HCT116 (cell line): ENCODE data around the gene TOR1AIP2. TPM values are rescaled to one million over a fixed set of nuclear protein-coding genes. Genes with fewer than 3 reads are reported as not detected.

Experiments
- ATAC-seq: fragments of 200-7000 bp; cut with Tn5 transposase; 2 replicates; pipeline ENCODE4 v1.9.1; 2020; ENCODE audit warnings: mild to moderate bottlenecking, moderate library complexity
- BruUV-seq: library from RNA; stranded (reverse); fragments of 400-500 nt; replicated peaks from 2 replicates; lab custom pipeline; 2021; lab: Mats Ljungman, UMichigan
- CTCF ChIA-PET: fragments of 300-600 bp; sonication (Branson Sonifier 250); formaldehyde crosslinking; loops from one replicate; lab custom pipeline; 2021; ENCODE audit warnings: antibody characterized with exemption; lab: Charles Lee
- POLR2A ChIA-PET: fragments of 300-600, 350-600 bp; sonication (Branson Sonifier 250); formaldehyde crosslinking; loops from one replicate; lab custom pipeline; 2021; ENCODE audit warnings: antibody characterized with exemption; lab: Charles Lee
- RAD21 ChIA-PET, 2 experiments: fragments of 300-600 bp; sonication (Branson Sonifier 250); formaldehyde crosslinking; loops; one replicate each; lab custom pipeline; 2023; ENCODE audit warnings: low total read pairs in 2 of 2; ENCODE audit not compliant: uncharacterized antibody in 2 of 2, unreplicated experiment in 2 of 2, low non-redundant PET in 1 of 2; lab: Charles Lee
- DNase-seq: peaks from one replicate; pipeline ENCODE4 v3.0.0-alpha.2; 2010; ENCODE audit warnings: low read depth, low spot score
- H2AFZ ChIP-seq: fragments of 200-600 bp; shearing (Covaris generic), sonication (generic); 2 replicates; pipeline ENCODE4 v1.6.1; 2017; ENCODE audit warnings: low read depth, mixed run types, mixed read lengths, antibody characterized with exemption, low read length; ENCODE audit not compliant: poor library complexity, severe bottlenecking
- H3K27ac ChIP-seq: 2 replicates; pipeline ENCODE4 v1.5.1; 2012; ENCODE audit warnings: low read depth, low read length
- H3K27me3 ChIP-seq: fragments of 200-600 bp; sonication (generic); 2 replicates; pipeline ENCODE4 v1.6.1; 2016; ENCODE audit warnings: mixed run types, low read length, mixed read lengths; ENCODE audit not compliant: insufficient read depth
- H3K36me3 ChIP-seq, 2 experiments: fragments of 200-500 bp in 1 of 2; fragments of 200-600 bp in 1 of 2; sonication (Bioruptor generic) in 1 of 2; sonication (generic) in 1 of 2; 2 replicates each; pipeline versions ENCODE4 v1.5.1 to v1.6.1; 2014 to 2016; ENCODE audit warnings: low read length in 2 of 2, inconsistent platforms in 1 of 2, mixed read lengths in 1 of 2, mixed run types in 1 of 2; ENCODE audit not compliant: insufficient read depth in 2 of 2, control insufficient read depth in 1 of 2
- H3K4me1 ChIP-seq, 2 experiments: fragments of 200-600 bp in 1 of 2; sonication (generic) in 1 of 2; 2 replicates each; pipeline versions ENCODE4 v1.5.1 to v1.6.1; 2012 to 2017; ENCODE audit warnings: low read length in 2 of 2, inconsistent platforms in 1 of 2, mild to moderate bottlenecking in 1 of 2, mixed read lengths in 1 of 2, mixed run types in 1 of 2, moderate library complexity in 1 of 2; ENCODE audit not compliant: insufficient read depth in 2 of 2, control insufficient read depth in 1 of 2
- H3K4me2 ChIP-seq: fragments of 200-600 bp; sonication (generic); 2 replicates; pipeline ENCODE4 v1.6.1; 2017; ENCODE audit warnings: mixed run types, low read length, mixed read lengths
- H3K4me3 ChIP-seq, 2 experiments: fragments of 200-600 bp in 1 of 2; sonication (generic) in 1 of 2; replicated peaks in 1 of 2; 2 replicates each; pipeline ENCODE4 v1.5.1; 2011 to 2016; ENCODE audit warnings: low read length in 2 of 2, control low read depth in 1 of 2, low read depth in 1 of 2, mild to moderate bottlenecking in 1 of 2, mixed read lengths in 1 of 2, mixed run types in 1 of 2
- H3K79me2 ChIP-seq: fragments of 200-600 bp; sonication (generic); 2 replicates; pipeline ENCODE4 v1.6.1; 2017; ENCODE audit warnings: mild to moderate bottlenecking, mixed run types, low read length, moderate library complexity, mixed read lengths; ENCODE audit not compliant: insufficient read depth
- H3K9ac ChIP-seq: fragments of 200-600 bp; sonication (generic); 2 replicates; pipeline ENCODE4 v1.6.1; 2016; ENCODE audit warnings: low read length, mixed read lengths
- H3K9me2 ChIP-seq: fragments of 200-600 bp; sonication (generic), shearing (Covaris generic); 2 replicates; pipeline ENCODE4 v1.6.1; 2017; ENCODE audit warnings: mixed run types, mild to moderate bottlenecking, moderate library complexity; ENCODE audit not compliant: insufficient read depth
- H3K9me3 ChIP-seq, 2 experiments: fragments of 200-500 bp in 1 of 2; fragments of 200-600 bp in 1 of 2; sonication (Bioruptor generic) in 1 of 2; sonication (generic) in 1 of 2; 2 replicates each; pipeline ENCODE4 v1.6.1; 2014 to 2017; ENCODE audit warnings: low read length in 2 of 2, mixed read lengths in 2 of 2, inconsistent platforms in 1 of 2, low read depth in 1 of 2, mild to moderate bottlenecking in 1 of 2, mixed run types in 1 of 2, moderate library complexity in 1 of 2; ENCODE audit not compliant: control insufficient read depth in 1 of 2, insufficient read depth in 1 of 2
- H4K20me1 ChIP-seq: fragments of 200-600 bp; sonication (generic), shearing (Covaris generic); 2 replicates; pipeline ENCODE4 v1.6.1; 2017; ENCODE audit warnings: mixed run types, mild to moderate bottlenecking, moderate library complexity; ENCODE audit not compliant: insufficient read depth
- CBX3 ChIP-seq: IDR thresholded peaks from 2 replicates; pipeline ENCODE4 v1.6.1; 2012; ENCODE audit warnings: low read depth
- CEBPB ChIP-seq: IDR thresholded peaks from 2 replicates; pipeline ENCODE4 v1.6.1; 2012; ENCODE audit warnings: low read depth
- EGR1 ChIP-seq: IDR thresholded peaks from 2 replicates; pipeline ENCODE4 v1.6.1; 2012; ENCODE audit warnings: low read depth
- ELF1 ChIP-seq: IDR thresholded peaks from 2 replicates; pipeline ENCODE4 v1.6.1; 2012; ENCODE audit warnings: low read depth, borderline replicate concordance
- JUND ChIP-seq: IDR thresholded peaks from 2 replicates; pipeline ENCODE4 v1.6.1; 2012
- POLR2A ChIP-seq: IDR thresholded peaks from 2 replicates; pipeline ENCODE4 v1.7.0; 2011; ENCODE audit warnings: borderline replicate concordance; ENCODE audit not compliant: insufficient read depth, insufficient read length; ENCODE audit errors: extremely low read depth
- RAD21 ChIP-seq: IDR thresholded peaks from 2 replicates; pipeline ENCODE4 v1.6.1; 2012; ENCODE audit warnings: low read depth, mild to moderate bottlenecking
- SIN3A ChIP-seq: IDR thresholded peaks from 2 replicates; pipeline ENCODE4 v1.6.1; 2012; ENCODE audit warnings: low read depth
- ZFX ChIP-seq: fragments of 450-650 bp; IDR thresholded peaks from 2 replicates; pipeline ENCODE4 v1.6.1; 2017
- ZNF274 ChIP-seq: fragments of 200-500 bp; sonication (Bioruptor generic); IDR thresholded peaks from 2 replicates; pipeline ENCODE4 v1.6.1; 2014; ENCODE audit warnings: mild to moderate bottlenecking, low read depth, low read length, inconsistent platforms
- intact Hi-C: fragments of 100-400 bp; cut with micrococcal nuclease; formaldehyde crosslinking; loops from 2 replicates; pipeline ENCODE4 v1.10.0; 2022
- total RNA-seq: library from RNA; stranded (reverse); gene quantifications from one replicate; pipeline ENCODE4 v1.2.1, GENCODE V29; 2021; ENCODE audit not compliant: unreplicated experiment
- TF ChIP-seq, protein P1 (sequence below): IDR thresholded peaks from 2 replicates; pipeline ENCODE4 v1.6.1; 2012; ENCODE audit warnings: low read depth
- TF ChIP-seq, protein P2 (sequence below): IDR thresholded peaks from 2 replicates; pipeline ENCODE4 v1.6.1; 2012
- TF ChIP-seq, protein P3 (sequence below), 3 experiments: fragments of 200-600 bp in 1 of 3; sonication (generic) in 1 of 3; IDR thresholded peaks in 2 of 3; conservative IDR thresholded peaks in 1 of 3; 2 replicates each; pipeline ENCODE4 v1.5.1; 2012 to 2017; ENCODE audit warnings: low read depth in 2 of 3, low read length in 2 of 3, antibody characterized with exemption in 1 of 3, borderline replicate concordance in 1 of 3, control low read depth in 1 of 3, mild to moderate bottlenecking in 1 of 3, mixed read lengths in 1 of 3, mixed run types in 1 of 3, moderate library complexity in 1 of 3; ENCODE audit not compliant: insufficient read depth in 1 of 3

TOR1AIP2 gene
- total RNA-seq, 1 experiment from 2014 or later, result 106 TPM

DNA sequence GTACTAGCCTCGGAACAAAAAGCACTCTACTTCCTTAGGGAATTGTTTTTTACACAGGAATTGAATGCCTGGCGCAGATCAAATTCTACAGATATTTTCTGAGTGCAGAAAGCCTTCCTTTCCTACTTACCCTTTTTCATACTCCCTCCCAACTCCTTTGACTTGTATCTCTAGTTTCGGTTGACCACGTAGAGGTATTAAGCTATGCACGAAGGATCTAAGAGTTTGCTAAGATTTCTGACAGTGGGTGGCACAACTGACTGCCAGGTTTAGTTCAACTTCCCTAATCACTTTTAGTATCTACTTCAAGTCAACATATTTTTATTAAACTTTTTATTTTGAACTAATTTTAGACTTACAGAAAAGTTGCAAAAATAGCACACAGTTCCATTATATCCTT is 5.0 kb downstream of the TOR1AIP2 start:
- H4K20me1 ChIP-seq, result peaks cover 39% of the 10 kb centered on the region; the same call in 1 of the 2 replicates
- no peaks in the 10 kb centered on the region for H3K9me3 ChIP-seq
- H3K4me1 ChIP-seq, result peaks cover 10 to 14% of the 10 kb centered on the region in 2 experiments
- CTCF ChIA-PET, result no interaction called here
- H3K4me3 ChIP-seq, result no peak overlapping the region
- no peaks in the 10 kb centered on the region for H3K27me3 ChIP-seq
- DNase-seq (no peak), ATAC-seq (no peak)
- RAD21 ChIA-PET, result no interaction called here
- intact Hi-C loops, result no loop called here
- no peak overlapping the region for H2AFZ ChIP-seq
- peaks cover 26 to 29% of the 10 kb centered on the region in 2 experiments for H3K36me3 ChIP-seq
- no peak for TF ChIP-seq SIN3A
- TF ChIP-seq, protein P1, sequence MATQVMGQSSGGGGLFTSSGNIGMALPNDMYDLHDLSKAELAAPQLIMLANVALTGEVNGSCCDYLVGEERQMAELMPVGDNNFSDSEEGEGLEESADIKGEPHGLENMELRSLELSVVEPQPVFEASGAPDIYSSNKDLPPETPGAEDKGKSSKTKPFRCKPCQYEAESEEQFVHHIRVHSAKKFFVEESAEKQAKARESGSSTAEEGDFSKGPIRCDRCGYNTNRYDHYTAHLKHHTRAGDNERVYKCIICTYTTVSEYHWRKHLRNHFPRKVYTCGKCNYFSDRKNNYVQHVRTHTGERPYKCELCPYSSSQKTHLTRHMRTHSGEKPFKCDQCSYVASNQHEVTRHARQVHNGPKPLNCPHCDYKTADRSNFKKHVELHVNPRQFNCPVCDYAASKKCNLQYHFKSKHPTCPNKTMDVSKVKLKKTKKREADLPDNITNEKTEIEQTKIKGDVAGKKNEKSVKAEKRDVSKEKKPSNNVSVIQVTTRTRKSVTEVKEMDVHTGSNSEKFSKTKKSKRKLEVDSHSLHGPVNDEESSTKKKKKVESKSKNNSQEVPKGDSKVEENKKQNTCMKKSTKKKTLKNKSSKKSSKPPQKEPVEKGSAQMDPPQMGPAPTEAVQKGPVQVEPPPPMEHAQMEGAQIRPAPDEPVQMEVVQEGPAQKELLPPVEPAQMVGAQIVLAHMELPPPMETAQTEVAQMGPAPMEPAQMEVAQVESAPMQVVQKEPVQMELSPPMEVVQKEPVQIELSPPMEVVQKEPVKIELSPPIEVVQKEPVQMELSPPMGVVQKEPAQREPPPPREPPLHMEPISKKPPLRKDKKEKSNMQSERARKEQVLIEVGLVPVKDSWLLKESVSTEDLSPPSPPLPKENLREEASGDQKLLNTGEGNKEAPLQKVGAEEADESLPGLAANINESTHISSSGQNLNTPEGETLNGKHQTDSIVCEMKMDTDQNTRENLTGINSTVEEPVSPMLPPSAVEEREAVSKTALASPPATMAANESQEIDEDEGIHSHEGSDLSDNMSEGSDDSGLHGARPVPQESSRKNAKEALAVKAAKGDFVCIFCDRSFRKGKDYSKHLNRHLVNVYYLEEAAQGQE, result no peak
- TF ChIP-seq, protein P2, sequence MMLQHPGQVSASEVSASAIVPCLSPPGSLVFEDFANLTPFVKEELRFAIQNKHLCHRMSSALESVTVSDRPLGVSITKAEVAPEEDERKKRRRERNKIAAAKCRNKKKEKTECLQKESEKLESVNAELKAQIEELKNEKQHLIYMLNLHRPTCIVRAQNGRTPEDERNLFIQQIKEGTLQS, result no peak
- no peak for TF ChIP-seq ZNF274
- TF ChIP-seq JUND, result no peak
- no peak for TF ChIP-seq CEBPB
- TF ChIP-seq RAD21, result no peak
- no peak for TF ChIP-seq ELF1
- TF ChIP-seq ZFX, result no peak
- no peak for TF ChIP-seq EGR1
- no peak for TF ChIP-seq POLR2A
- TF ChIP-seq, protein P3, sequence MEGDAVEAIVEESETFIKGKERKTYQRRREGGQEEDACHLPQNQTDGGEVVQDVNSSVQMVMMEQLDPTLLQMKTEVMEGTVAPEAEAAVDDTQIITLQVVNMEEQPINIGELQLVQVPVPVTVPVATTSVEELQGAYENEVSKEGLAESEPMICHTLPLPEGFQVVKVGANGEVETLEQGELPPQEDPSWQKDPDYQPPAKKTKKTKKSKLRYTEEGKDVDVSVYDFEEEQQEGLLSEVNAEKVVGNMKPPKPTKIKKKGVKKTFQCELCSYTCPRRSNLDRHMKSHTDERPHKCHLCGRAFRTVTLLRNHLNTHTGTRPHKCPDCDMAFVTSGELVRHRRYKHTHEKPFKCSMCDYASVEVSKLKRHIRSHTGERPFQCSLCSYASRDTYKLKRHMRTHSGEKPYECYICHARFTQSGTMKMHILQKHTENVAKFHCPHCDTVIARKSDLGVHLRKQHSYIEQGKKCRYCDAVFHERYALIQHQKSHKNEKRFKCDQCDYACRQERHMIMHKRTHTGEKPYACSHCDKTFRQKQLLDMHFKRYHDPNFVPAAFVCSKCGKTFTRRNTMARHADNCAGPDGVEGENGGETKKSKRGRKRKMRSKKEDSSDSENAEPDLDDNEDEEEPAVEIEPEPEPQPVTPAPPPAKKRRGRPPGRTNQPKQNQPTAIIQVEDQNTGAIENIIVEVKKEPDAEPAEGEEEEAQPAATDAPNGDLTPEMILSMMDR (IDR thresholded peaks at IDR 0.05 in 2 of 3, conservative IDR thresholded peaks at IDR 0.05 in 1 of 3; ENCODE audit: borderline replicate concordance in 1 of 3, insufficient read depth in 1 of 3, low read depth in 2 of 3, low read length in 2 of 3), result no peak
- no peak for TF ChIP-seq CBX3
- no peak overlapping the region for H3K4me2 ChIP-seq
- no peak overlapping the region for H3K9ac ChIP-seq
- H3K9me2 ChIP-seq, result no peaks in the 10 kb centered on the region
- H3K79me2 ChIP-seq, result peaks cover 100% of the 10 kb centered on the region
- POLR2A ChIA-PET, result no interaction called here
- H3K27ac ChIP-seq, result no peak overlapping the region
- BruUV-seq, result no TSS peak
